GM12878 (cell line): Measurements from ENCODE around the gene ANTXR2. TPM values are rescaled to one million over a fixed set of nuclear protein-coding genes. Genes with fewer than 3 reads are reported as not detected.

ENCODE experiments used
- polyA plus RNA-seq, 11 experiments: library from polyadenylated mRNA; depleted of rRNA in 4 of 11; unstranded in 6 of 11; stranded (reverse) in 5 of 11; fragments of >200 nt; fragmentation: Nextera tagmentation in 4 of 11; fragmentation: Illumina TruSeq in 1 of 11; extraction: Ambion mirVana in 4 of 11; extraction: Trizol in 1 of 11; gene quantifications; 1 replicate in 1 of 11; 2 replicates in 10 of 11; pipeline versions ENCODE4 v1.2.1 to v1.2.3, GENCODE V29; 2011 to 2016; ENCODE audit warnings: inconsistent platforms in 2 of 11, missing spikeins in 2 of 11, low read depth in 1 of 11
- total RNA-seq, 4 experiments: library from RNA; depleted of rRNA in 3 of 4; stranded (reverse); fragments of >200 nt in 3 of 4; fragmentation: Illumina TruSeq in 1 of 4; extraction: Trizol in 1 of 4; gene quantifications; 2 replicates each; pipeline versions ENCODE4 v1.2.1 to v1.2.3, GENCODE V29; 2013 to 2021

The ANTXR2 gene
- total and polyA plus RNA-seq, 10 of the 15 experiments (the other 5 are each of a cell fraction or from before 2014, with no cell fraction given), result 1.4 to 8.9 (median 5.7) TPM

Other genes starting within 250 kb of the ANTXR2 start
- gene PRDM8, start 124.3 kb upstream of the ANTXR2 start, total RNA-seq (2014; rRNA removed), result 0.38 and 0.68 TPM in 2 replicates
- 0.32 and 0.67 TPM in 2 replicates for gene PRDM8, start 124.3 kb upstream of the ANTXR2 start, total RNA-seq (2014; rRNA removed; fragmentation: Illumina TruSeq; extraction: Trizol)
- 1.5 and 1.6 TPM in 2 replicates for gene PRDM8, start 124.3 kb upstream of the ANTXR2 start, total RNA-seq (2021)
- 0.11 and 0.13 TPM in 2 replicates for gene PRDM8, start 124.3 kb upstream of the ANTXR2 start, polyA plus RNA-seq (2011; rRNA removed)
- gene PRDM8, start 124.3 kb upstream of the ANTXR2 start, polyA plus RNA-seq (2014; fragmentation: Illumina TruSeq; extraction: Trizol), result 0.50 and 2.1 TPM in 2 replicates
- gene PRDM8, start 124.3 kb upstream of the ANTXR2 start, polyA plus RNA-seq (2014; fragmentation: Nextera tagmentation; extraction: Ambion mirVana), result under 1 TPM; 0.18 to 0.29 TPM
- gene PRDM8, start 124.3 kb upstream of the ANTXR2 start, polyA plus RNA-seq (2014; rRNA removed), result 1.0 and 1.6 TPM in 2 replicates
- under 1 TPM; 0.09 to 0.29 TPM for gene PRDM8, start 124.3 kb upstream of the ANTXR2 start, polyA plus RNA-seq (2016; fragmentation: Nextera tagmentation; extraction: Ambion mirVana)
- gene FGF5, start 193.4 kb upstream of the ANTXR2 start, total RNA-seq (2014; rRNA removed), result 1.5 and 1.6 TPM in 2 replicates
- gene FGF5, start 193.4 kb upstream of the ANTXR2 start, total RNA-seq (2014; rRNA removed; fragmentation: Illumina TruSeq; extraction: Trizol), result 2.3 TPM in 2 replicates
- gene FGF5, start 193.4 kb upstream of the ANTXR2 start, total RNA-seq (2021), result 3.4 and 4.2 TPM in 2 replicates
- 0.87 and 1.6 TPM in 2 replicates for gene FGF5, start 193.4 kb upstream of the ANTXR2 start, polyA plus RNA-seq (2011; rRNA removed)
- gene FGF5, start 193.4 kb upstream of the ANTXR2 start, polyA plus RNA-seq (2014; fragmentation: Illumina TruSeq; extraction: Trizol), result 2.6 and 3.0 TPM in 2 replicates
- gene FGF5, start 193.4 kb upstream of the ANTXR2 start, polyA plus RNA-seq (2014; fragmentation: Nextera tagmentation; extraction: Ambion mirVana), result 1 to 10 TPM; 1.1 to 1.7 TPM
- gene FGF5, start 193.4 kb upstream of the ANTXR2 start, polyA plus RNA-seq (2014; rRNA removed), result 5.0 and 7.4 TPM in 2 replicates
- gene FGF5, start 193.4 kb upstream of the ANTXR2 start, polyA plus RNA-seq (2016; fragmentation: Nextera tagmentation; extraction: Ambion mirVana), result 1 to 10 TPM; 1.2 to 1.3 TPM